ENCODE data around the gene LCOR.
"Not testable (repeated sequence)": the region's sequence is repeated elsewhere in the genome, so short reads cannot be mapped to it uniquely, and the experiment has no call there.

LCOR gene

DNA sequence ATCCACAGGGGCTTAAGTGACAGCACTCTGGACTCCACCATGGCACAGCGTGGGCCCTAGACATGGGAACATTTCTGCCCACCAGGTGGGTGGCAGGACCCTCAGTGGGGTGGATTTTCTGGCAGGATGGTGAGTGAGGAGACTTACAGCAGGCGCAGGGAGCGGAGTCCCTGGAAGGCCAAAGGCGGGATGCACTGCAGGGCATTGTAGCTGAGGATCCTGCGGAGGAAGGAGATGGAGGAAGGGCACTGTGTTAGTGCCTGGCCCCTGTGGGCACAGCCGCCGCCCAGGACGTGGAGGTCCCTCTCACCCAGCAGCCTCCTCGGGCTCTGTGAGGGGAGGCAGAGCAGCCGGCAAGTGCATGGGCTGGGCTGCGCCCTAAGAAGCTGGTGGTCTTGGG, 199.4 kb downstream of the LCOR start:
- H2BK12ac ChIP-seq (ENCODE audit: low read length in 2 of 2), result no peak overlapping the region
- no peak overlapping the region for H3K18ac ChIP-seq (ENCODE audit: low read depth in 1 of 2, low read length in 2 of 2)
- H3K4ac ChIP-seq (ENCODE audit: low read depth in 1 of 2, low read length in 2 of 2), result no peak overlapping the region
- no peaks in the 10 kb centered on the region for H3K79me1 ChIP-seq (replicated peaks; ENCODE audit: low read length, poor library complexity, severe bottlenecking)
- H3K9ac ChIP-seq (ENCODE audit: low read length), result no peak overlapping the region
- DNase-seq, result no peak
- H3K4me2 ChIP-seq (ENCODE audit: low read length, poor library complexity, severe bottlenecking), result no peak overlapping the region
- H4K8ac ChIP-seq (ENCODE audit: low read length), result no peak overlapping the region
- no peak overlapping the region for H2AFZ ChIP-seq (ENCODE audit: low read depth, low read length)
- no peak overlapping the region for H3K23ac ChIP-seq (ENCODE audit: low read length in 2 of 2)
- H2AK5ac ChIP-seq (ENCODE audit: low read length, severe bottlenecking), result no peak overlapping the region
- no peaks in the 10 kb centered on the region for H3K36me3 ChIP-seq (ENCODE audit: control insufficient read depth in 1 of 2, insufficient read depth in 2 of 2, low read depth in 1 of 2, low read length in 2 of 2)
- H3K27ac ChIP-seq (ENCODE audit: low read length, poor library complexity, severe bottlenecking), result no peak overlapping the region
- H3K4me1 ChIP-seq (ENCODE audit: control insufficient read depth, insufficient read depth, low read depth, low read length), result peaks cover 1% of the 10 kb centered on the region
- no peak overlapping the region for H3K4me3 ChIP-seq (ENCODE audit: insufficient read depth in 1 of 2, low read depth in 1 of 2, low read length in 2 of 2)
- no peak overlapping the region for H4K91ac ChIP-seq (ENCODE audit: low read length)
- peaks cover 9% of the 10 kb centered on the region for H3K9me3 ChIP-seq (ENCODE audit: control insufficient read depth, low read length)
- no peak overlapping the region for H2BK120ac ChIP-seq (ENCODE audit: low read depth, low read length)
- H3K27me3 ChIP-seq (ENCODE audit: control insufficient read depth in 1 of 2, insufficient read depth in 1 of 2, low read length in 2 of 2), result peaks cover 37 to 45% of the 10 kb centered on the region in 2 experiments
- 84% methylated on average over 11 of the region's 11 CpGs for WGBS
- H2BK5ac ChIP-seq (ENCODE audit: low read depth, low read length, poor library complexity, severe bottlenecking), result no peak overlapping the region
- H3K14ac ChIP-seq (ENCODE audit: low read length in 2 of 2), result no peak overlapping the region
- no peak overlapping the region for H2BK15ac ChIP-seq (ENCODE audit: low read depth, poor library complexity, severe bottlenecking)

DNA sequence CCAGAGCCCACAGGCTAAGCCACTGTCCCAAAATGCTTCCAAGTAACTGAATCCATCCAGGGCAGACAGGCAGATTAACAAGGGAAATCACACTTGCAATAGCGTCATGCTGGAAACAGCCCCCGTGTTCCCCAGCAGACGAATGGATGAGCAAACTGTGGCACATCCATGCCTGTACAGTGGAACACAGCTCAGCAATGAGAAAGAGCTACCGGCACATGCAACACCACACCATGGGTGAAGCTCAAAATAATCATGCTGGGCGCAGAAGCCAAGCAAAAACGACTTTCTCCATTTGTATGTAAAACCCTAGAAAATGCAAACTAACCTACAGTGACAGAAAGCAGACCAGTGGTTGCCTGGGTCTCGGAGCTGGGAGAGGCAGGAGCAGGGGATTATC, 200.5 kb downstream of the LCOR start:
- H3K4ac ChIP-seq (ENCODE audit: low read depth in 1 of 2, low read length in 2 of 2), result no peak overlapping the region
- no peak overlapping the region for H4K8ac ChIP-seq (ENCODE audit: low read length)
- no peak for DNase-seq
- H3K9ac ChIP-seq (ENCODE audit: low read length), result no peak overlapping the region
- H2BK120ac ChIP-seq (ENCODE audit: low read depth, low read length), result no peak overlapping the region
- peaks cover 6% of the 10 kb centered on the region for H3K4me1 ChIP-seq (ENCODE audit: control insufficient read depth, insufficient read depth, low read depth, low read length)
- H2BK12ac ChIP-seq (ENCODE audit: low read length in 2 of 2), result no peak overlapping the region
- no peak overlapping the region for H3K23ac ChIP-seq (ENCODE audit: low read length in 2 of 2)
- H2AK5ac ChIP-seq (ENCODE audit: low read length, severe bottlenecking), result no peak overlapping the region
- H2AFZ ChIP-seq (ENCODE audit: low read depth, low read length), result no peak overlapping the region
- H2BK5ac ChIP-seq (ENCODE audit: low read depth, low read length, poor library complexity, severe bottlenecking), result no peak overlapping the region
- no peaks in the 10 kb centered on the region for H3K36me3 ChIP-seq (ENCODE audit: control insufficient read depth in 1 of 2, insufficient read depth in 2 of 2, low read depth in 1 of 2, low read length in 2 of 2)
- H3K4me2 ChIP-seq (ENCODE audit: low read length, poor library complexity, severe bottlenecking), result no peak overlapping the region
- peaks cover 39 to 48% of the 10 kb centered on the region in 2 experiments for H3K27me3 ChIP-seq (ENCODE audit: control insufficient read depth in 1 of 2, insufficient read depth in 1 of 2, low read length in 2 of 2)
- H3K14ac ChIP-seq (ENCODE audit: low read length in 2 of 2), result no peak overlapping the region
- WGBS, result 73% methylated on average over 5 of the region's 7 CpGs
- H4K91ac ChIP-seq (ENCODE audit: low read length), result no peak overlapping the region
- peaks cover 8% of the 10 kb centered on the region for H3K9me3 ChIP-seq (ENCODE audit: control insufficient read depth, low read length)
- no peak overlapping the region for H3K18ac ChIP-seq (ENCODE audit: low read depth in 1 of 2, low read length in 2 of 2)
- no peak overlapping the region for H2BK15ac ChIP-seq (ENCODE audit: low read depth, poor library complexity, severe bottlenecking)
- H3K4me3 ChIP-seq (ENCODE audit: insufficient read depth in 1 of 2, low read depth in 1 of 2, low read length in 2 of 2), result no peak overlapping the region
- no peak overlapping the region for H3K27ac ChIP-seq (ENCODE audit: low read length, poor library complexity, severe bottlenecking)
- no peaks in the 10 kb centered on the region for H3K79me1 ChIP-seq (replicated peaks; ENCODE audit: low read length, poor library complexity, severe bottlenecking)

DNA sequence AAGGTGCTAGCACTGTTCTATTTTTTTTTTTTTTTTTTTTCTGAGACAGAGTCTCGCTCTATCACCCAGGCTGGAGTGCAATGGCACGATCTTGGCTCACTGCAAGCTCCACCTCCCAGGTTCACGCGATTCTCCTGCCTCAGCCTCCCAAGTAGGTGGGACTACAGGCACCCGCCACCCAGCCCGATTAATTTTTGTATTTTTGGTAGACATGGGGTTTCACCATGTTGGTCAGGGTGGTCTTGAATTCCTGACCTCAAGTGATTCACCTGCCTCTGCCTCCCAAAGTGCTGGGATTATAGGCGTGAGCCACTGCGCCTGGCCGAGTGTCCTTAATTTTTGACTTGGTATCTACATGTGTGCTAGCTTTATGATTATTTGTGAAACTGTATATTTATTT, 201.7 kb downstream of the LCOR start:
- not testable (repeated sequence) for H3K23ac ChIP-seq (ENCODE audit: low read length in 2 of 2); H2BK15ac ChIP-seq (ENCODE audit: low read depth, poor library complexity, severe bottlenecking); H3K9me3 ChIP-seq (ENCODE audit: control insufficient read depth, low read length); H3K4me3 ChIP-seq (ENCODE audit: insufficient read depth in 1 of 2, low read depth in 1 of 2, low read length in 2 of 2); H3K79me1 ChIP-seq (replicated peaks; ENCODE audit: low read length, poor library complexity, severe bottlenecking); H2BK120ac ChIP-seq (ENCODE audit: low read depth, low read length); H3K14ac ChIP-seq (ENCODE audit: low read length in 2 of 2); H2BK5ac ChIP-seq (ENCODE audit: low read depth, low read length, poor library complexity, severe bottlenecking); H3K4ac ChIP-seq (ENCODE audit: low read depth in 1 of 2, low read length in 2 of 2); H3K18ac ChIP-seq (ENCODE audit: low read depth in 1 of 2, low read length in 2 of 2); H3K36me3 ChIP-seq (ENCODE audit: control insufficient read depth in 1 of 2, insufficient read depth in 2 of 2, low read depth in 1 of 2, low read length in 2 of 2); DNase-seq; H3K4me1 ChIP-seq (ENCODE audit: control insufficient read depth, insufficient read depth, low read depth, low read length); H2BK12ac ChIP-seq (ENCODE audit: low read length in 2 of 2); H3K4me2 ChIP-seq (ENCODE audit: low read length, poor library complexity, severe bottlenecking); H3K27ac ChIP-seq (ENCODE audit: low read length, poor library complexity, severe bottlenecking); H2AFZ ChIP-seq (ENCODE audit: low read depth, low read length); H3K9ac ChIP-seq (ENCODE audit: low read length); H2AK5ac ChIP-seq (ENCODE audit: low read length, severe bottlenecking); H4K8ac ChIP-seq (ENCODE audit: low read length); H4K91ac ChIP-seq (ENCODE audit: low read length)
- peaks cover 46 to 48% of the 10 kb centered on the region in 2 experiments for H3K27me3 ChIP-seq (ENCODE audit: control insufficient read depth in 1 of 2, insufficient read depth in 1 of 2, low read length in 2 of 2)
- WGBS, result 91% methylated on average over 9 of the region's 9 CpGs

DNA sequence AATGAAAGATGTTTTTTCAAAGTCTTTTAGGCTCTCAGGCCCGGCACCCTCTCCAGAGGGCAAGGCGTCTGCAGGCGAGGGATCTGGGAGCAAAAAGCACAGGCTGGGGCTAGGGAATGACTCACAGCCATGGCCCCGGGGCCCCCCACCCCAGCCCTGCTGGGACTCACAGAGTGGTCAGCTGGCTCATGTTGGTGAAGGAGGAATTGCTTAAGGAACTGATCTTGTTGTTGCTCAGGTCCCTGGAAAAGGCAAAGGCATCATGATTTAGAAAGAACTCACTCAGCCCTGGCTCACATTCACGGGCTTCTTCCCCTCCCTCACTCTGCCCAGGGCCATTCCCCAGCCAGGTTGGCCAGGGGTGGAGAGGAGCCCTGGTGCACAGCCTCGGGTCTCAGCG, 202.2 kb downstream of the LCOR start:
- Histone ChIP-seq H3K9ac (ENCODE audit: low read length) (no peak overlapping the region), H3K27me3 (ENCODE audit: control insufficient read depth in 1 of 2, insufficient read depth in 1 of 2, low read length in 2 of 2) (peaks cover 43 to 48% of the 10 kb centered on the region in 2 experiments), H2AFZ (ENCODE audit: low read depth, low read length) (no peak overlapping the region), H3K4me3 (ENCODE audit: insufficient read depth in 1 of 2, low read depth in 1 of 2, low read length in 2 of 2) (peak overlapping the region in 1 of 2 experiments; percentile 18), H3K36me3 (ENCODE audit: control insufficient read depth in 1 of 2, insufficient read depth in 2 of 2, low read depth in 1 of 2, low read length in 2 of 2) (no peaks in the 10 kb centered on the region), H3K23ac (ENCODE audit: low read length in 2 of 2) (peak overlapping the region in 1 of 2 experiments; percentile 28), H3K4me2 (ENCODE audit: low read length, poor library complexity, severe bottlenecking) (no peak overlapping the region), H2BK5ac (ENCODE audit: low read depth, low read length, poor library complexity, severe bottlenecking) (no peak overlapping the region), H3K9me3 (ENCODE audit: control insufficient read depth, low read length) (no peaks in the 10 kb centered on the region), H4K8ac (ENCODE audit: low read length) (no peak overlapping the region), H3K18ac (ENCODE audit: low read depth in 1 of 2, low read length in 2 of 2) (no peak overlapping the region), H3K4me1 (ENCODE audit: control insufficient read depth, insufficient read depth, low read depth, low read length) (peaks cover 9% of the 10 kb centered on the region), H3K14ac (ENCODE audit: low read length in 2 of 2) (no peak overlapping the region), H3K27ac (ENCODE audit: low read length, poor library complexity, severe bottlenecking) (no peak overlapping the region), H2BK15ac (ENCODE audit: low read depth, poor library complexity, severe bottlenecking) (no peak overlapping the region), H3K4ac (ENCODE audit: low read depth in 1 of 2, low read length in 2 of 2) (no peak overlapping the region), H2BK12ac (ENCODE audit: low read length in 2 of 2) (no peak overlapping the region), H2BK120ac (ENCODE audit: low read depth, low read length) (no peak overlapping the region), H2AK5ac (ENCODE audit: low read length, severe bottlenecking) (no peak overlapping the region), H3K79me1 (replicated peaks; ENCODE audit: low read length, poor library complexity, severe bottlenecking) (no peaks in the 10 kb centered on the region), H4K91ac (ENCODE audit: low read length) (no peak overlapping the region)
- no peak for DNase-seq
- 72% methylated on average over 7 of the region's 7 CpGs for WGBS
